Keratinocyte (primary cell): ENCODE results near the gene UNKL. TPM values are rescaled to one million over a fixed set of nuclear protein-coding genes. Genes with fewer than 3 reads are reported as not detected.

Source experiments
- DNase-seq: peaks from one replicate; pipeline ENCODE4 v3.0.0-alpha.2; 2011; ENCODE audit warnings: low read depth, missing footprints, low spot score
- FAIRE-seq: peaks from 2 replicates; lab custom pipeline; 2011; peaks lifted over from hg19 to GRCh38; lab: Jason Lieb, UNC
- H2AFZ ChIP-seq: 2 replicates; pipeline ENCODE4 v1.6.0; 2012; ENCODE audit warnings: low read length, control low read depth, inconsistent platforms; ENCODE audit not compliant: control insufficient read depth
- H3K27ac ChIP-seq: 2 replicates; pipeline ENCODE4 v1.5.1; 2011; ENCODE audit warnings: low read length; ENCODE audit not compliant: control insufficient read depth, insufficient read depth
- H3K27me3 ChIP-seq: 3 replicates; pipeline ENCODE4 v1.6.0; 2011; ENCODE audit warnings: low read length; ENCODE audit not compliant: control insufficient read depth, insufficient read depth; ENCODE audit errors: extremely low read depth
- H3K36me3 ChIP-seq, 2 experiments: 2 replicates in 1 of 2; 3 replicates in 1 of 2; pipeline ENCODE4 v1.5.1; 2011; ENCODE audit warnings: low read length in 2 of 2, mild to moderate bottlenecking in 1 of 2; ENCODE audit not compliant: control insufficient read depth in 2 of 2, insufficient read depth in 2 of 2; ENCODE audit errors: extremely low read depth in 1 of 2
- H3K4me1 ChIP-seq: 3 replicates; pipeline ENCODE4 v1.5.1; 2011; ENCODE audit warnings: low read length; ENCODE audit not compliant: control insufficient read depth, insufficient read depth; ENCODE audit errors: extremely low read depth
- H3K4me2 ChIP-seq: 3 replicates; pipeline ENCODE4 v1.6.0; 2011; ENCODE audit warnings: low read depth, low read length; ENCODE audit not compliant: control insufficient read depth, insufficient read depth; ENCODE audit errors: extremely low read depth
- H3K4me3 ChIP-seq, 3 experiments: fragments of 200-600 bp in 1 of 3; sonication (generic) in 1 of 3; 2 replicates in 2 of 3; 3 replicates in 1 of 3; pipeline ENCODE4 v1.5.1; 2011 to 2016; ENCODE audit warnings: low read length in 3 of 3, mild to moderate bottlenecking in 3 of 3, control low read depth in 2 of 3, inconsistent platforms in 1 of 3, low read depth in 1 of 3, mixed read lengths in 1 of 3, mixed run types in 1 of 3, moderate library complexity in 1 of 3; ENCODE audit not compliant: control insufficient read depth in 2 of 3, insufficient read depth in 2 of 3; ENCODE audit errors: extremely low read depth in 1 of 3
- H3K79me2 ChIP-seq: 2 replicates; pipeline ENCODE4 v1.6.0; 2012; ENCODE audit warnings: low read length; ENCODE audit not compliant: control insufficient read depth, insufficient read depth
- H3K9ac ChIP-seq: 3 replicates; pipeline ENCODE4 v1.6.0; 2011; ENCODE audit warnings: low read length; ENCODE audit not compliant: control insufficient read depth, insufficient read depth; ENCODE audit errors: extremely low read depth
- H3K9me1 ChIP-seq: 3 replicates; pipeline ENCODE4 v1.6.0; 2011; ENCODE audit warnings: low read length; ENCODE audit not compliant: control insufficient read depth, insufficient read depth; ENCODE audit errors: extremely low read depth
- H3K9me3 ChIP-seq: 2 replicates; pipeline ENCODE4 v1.5.1; 2012; ENCODE audit warnings: low read depth, low read length; ENCODE audit not compliant: control insufficient read depth
- H4K20me1 ChIP-seq: 3 replicates; pipeline ENCODE4 v1.6.0; 2011; ENCODE audit warnings: low read length; ENCODE audit not compliant: control insufficient read depth, insufficient read depth; ENCODE audit errors: extremely low read depth
- CTCF ChIP-seq, 3 experiments: IDR thresholded peaks in 1 of 3; conservative IDR thresholded peaks in 1 of 3; optimal IDR thresholded peaks in 1 of 3; 2 replicates in 2 of 3; 3 replicates in 1 of 3; pipeline versions ENCODE3 to v1.5.1; 2011; ENCODE audit warnings: low read length in 3 of 3, mild to moderate bottlenecking in 3 of 3, moderate library complexity in 2 of 3, control low read depth in 1 of 3, inconsistent platforms in 1 of 3; ENCODE audit not compliant: insufficient read depth in 2 of 3; ENCODE audit errors: extremely low read depth in 1 of 3
- EZH2 ChIP-seq: IDR thresholded peaks from one replicate; pipeline ENCODE4 v1.6.1; 2012; ENCODE audit warnings: inconsistent platforms, mild to moderate bottlenecking, low read length, moderate library complexity
- dilution Hi-C: fragments of 300-500 bp; cut with MboI; formaldehyde crosslinking; loops from one replicate; pipeline ENCODE4 v1.7.0; 2020; ENCODE audit warnings: low sequenced_read_pairs; ENCODE audit not compliant: extremely low pct_ligation_motif_present
- polyA plus RNA-seq, 5 experiments: library from polyadenylated mRNA; depleted of rRNA in 3 of 5; stranded (reverse) in 3 of 5; stranded (forward) in 1 of 5; unstranded in 1 of 5; fragments of >200 nt; gene quantifications; 1 replicate in 1 of 5; 2 replicates in 3 of 5; 3 replicates in 1 of 5; pipeline versions ENCODE4 v1.2.1 to v1.2.3, GENCODE V29; 2011 to 2012; ENCODE audit warnings: missing spikeins in 2 of 5, low read depth in 1 of 5, low replicate concordance in 1 of 5

UNKL gene
- polyA plus RNA-seq, 1 donor (not counting 4 experiments of a cell fraction or from before 2014, with no cell fraction given): 2.3 TPM

- peaks cover 50% of the 10 kb centered on the region for H3K79me2 ChIP-seq
- dilution Hi-C loops: no loop called here
- H4K20me1 ChIP-seq: peaks cover 2% of the 10 kb centered on the region
- TF ChIP-seq EZH2 (no peak), CTCF (optimal IDR thresholded peaks at IDR 0.05 in 1 of 3, IDR thresholded peaks at IDR 0.05 in 1 of 3, conservative IDR thresholded peaks at IDR 0.05 in 1 of 3; ENCODE audit: extremely low read depth in 1 of 3, insufficient read depth in 2 of 3, low read length in 3 of 3) (no peak)
- no peaks in the 10 kb centered on the region for H3K27me3 ChIP-seq
- H3K4me1 ChIP-seq: no peaks in the 10 kb centered on the region
- no peak overlapping the region for H2AFZ ChIP-seq
- peaks cover 47 to 56% of the 10 kb centered on the region in 2 experiments for H3K36me3 ChIP-seq
- H3K9ac ChIP-seq: no peak overlapping the region
- no peaks in the 10 kb centered on the region for H3K9me3 ChIP-seq
- no peak for FAIRE-seq
- no peak for DNase-seq
- H3K9me1 ChIP-seq: no peaks in the 10 kb centered on the region
- no peak overlapping the region for H3K4me3 ChIP-seq
- H3K27ac ChIP-seq: no peak overlapping the region
- H3K4me2 ChIP-seq: no peak overlapping the region
Measured at GRCh38 chr16:1319041-1319440, 95.5 kb downstream of the UNKL start.

DNA sequence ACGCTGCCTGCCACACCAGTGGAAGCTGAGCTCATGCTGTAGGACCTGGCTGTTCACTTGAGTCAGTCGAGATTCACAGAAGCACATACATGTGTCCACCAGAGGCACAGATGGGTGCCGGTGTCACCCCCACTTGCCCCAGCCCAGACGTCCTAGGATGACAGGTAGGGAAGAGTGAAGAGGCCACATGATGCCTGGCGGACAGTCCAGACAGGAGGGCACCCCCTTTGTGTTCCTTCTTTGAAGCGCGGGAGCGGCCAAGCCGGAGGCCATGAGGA lies 96.3 kb downstream of the UNKL start:
- peaks cover 3% of the 10 kb centered on the region for H4K20me1 ChIP-seq
- H3K4me1 ChIP-seq: no peaks in the 10 kb centered on the region
- dilution Hi-C loops: no loop called here
- H3K9ac ChIP-seq: no peak overlapping the region
- no peaks in the 10 kb centered on the region for H3K9me1 ChIP-seq
- H3K27me3 ChIP-seq: no peaks in the 10 kb centered on the region
- DNase-seq (no peak), FAIRE-seq (no peak)
- H3K36me3 ChIP-seq: peaks cover 45 to 52% of the 10 kb centered on the region in 2 experiments
- H3K4me2 ChIP-seq: no peak overlapping the region
- H2AFZ ChIP-seq: no peak overlapping the region
- no peak overlapping the region for H3K4me3 ChIP-seq
- H3K9me3 ChIP-seq: no peaks in the 10 kb centered on the region
- TF ChIP-seq EZH2 (no peak), CTCF (optimal IDR thresholded peaks at IDR 0.05 in 1 of 3, IDR thresholded peaks at IDR 0.05 in 1 of 3, conservative IDR thresholded peaks at IDR 0.05 in 1 of 3; ENCODE audit: extremely low read depth in 1 of 3, insufficient read depth in 2 of 3, low read length in 3 of 3) (no peak)
- no peak overlapping the region for H3K27ac ChIP-seq
- H3K79me2 ChIP-seq: peaks cover 58% of the 10 kb centered on the region
